ENCODE data around the gene THEMIS.

Gene THEMIS

GRCh38 chr6:127818149-127818548, 82.7 kb downstream of the THEMIS start:
- Histone ChIP-seq H3K4me3 (ENCODE audit: low read depth in 1 of 5, low read length in 5 of 5) (no peak overlapping the region), H3K27ac (ENCODE audit: low read depth, low read length) (no peak overlapping the region), H3K9me3 (ENCODE audit: control insufficient read depth in 5 of 5, low read length in 5 of 5) (no peaks in the 10 kb centered on the region), H3K36me3 (ENCODE audit: control insufficient read depth in 5 of 5, insufficient read depth in 5 of 5, low read length in 5 of 5) (no peaks in the 10 kb centered on the region), H3K9ac (ENCODE audit: low read length in 5 of 5) (no peak overlapping the region), H3K4me1 (ENCODE audit: control insufficient read depth in 5 of 5, insufficient read depth in 5 of 5, low read length in 5 of 5) (no peaks in the 10 kb centered on the region), H3K27me3 (ENCODE audit: control insufficient read depth in 5 of 5, insufficient read depth in 4 of 5, low read length in 5 of 5) (no peaks in the 10 kb centered on the region)

- no peak overlapping the region for H3K27ac ChIP-seq (ENCODE audit: low read depth, low read length)
- no peaks in the 10 kb centered on the region for H3K9me3 ChIP-seq (ENCODE audit: control insufficient read depth in 5 of 5, low read length in 5 of 5)
Observed at GRCh38 chr6:127816643-127817042, 84.2 kb downstream of the THEMIS start.

GRCh38 chr6:127813699-127814027, 87.2 kb downstream of the THEMIS start:
- Histone ChIP-seq H3K4me3 (ENCODE audit: low read depth in 1 of 5, low read length in 5 of 5) (no peak overlapping the region), H3K27ac (ENCODE audit: low read depth, low read length) (no peak overlapping the region), H3K9me3 (ENCODE audit: control insufficient read depth in 5 of 5, low read length in 5 of 5) (no peaks in the 10 kb centered on the region), H3K36me3 (ENCODE audit: control insufficient read depth in 5 of 5, insufficient read depth in 5 of 5, low read length in 5 of 5) (no peaks in the 10 kb centered on the region), H3K27me3 (ENCODE audit: control insufficient read depth in 5 of 5, insufficient read depth in 4 of 5, low read length in 5 of 5) (no peaks in the 10 kb centered on the region), H3K9ac (ENCODE audit: low read length in 5 of 5) (no peak overlapping the region), H3K4me1 (ENCODE audit: control insufficient read depth in 5 of 5, insufficient read depth in 5 of 5, low read length in 5 of 5) (no peaks in the 10 kb centered on the region)

More at GRCh38 chr6:127816643-127817042, 84.2 kb downstream of the THEMIS start:
- no peaks in the 10 kb centered on the region for H3K36me3 ChIP-seq (ENCODE audit: control insufficient read depth in 5 of 5, insufficient read depth in 5 of 5, low read length in 5 of 5)
- H3K4me3 ChIP-seq (ENCODE audit: low read depth in 1 of 5, low read length in 5 of 5), result no peak overlapping the region
- H3K9ac ChIP-seq (ENCODE audit: low read length in 5 of 5), result no peak overlapping the region
- H3K4me1 ChIP-seq (ENCODE audit: control insufficient read depth in 5 of 5, insufficient read depth in 5 of 5, low read length in 5 of 5), result no peaks in the 10 kb centered on the region
- no peaks in the 10 kb centered on the region for H3K27me3 ChIP-seq (ENCODE audit: control insufficient read depth in 5 of 5, insufficient read depth in 4 of 5, low read length in 5 of 5)

DNA sequence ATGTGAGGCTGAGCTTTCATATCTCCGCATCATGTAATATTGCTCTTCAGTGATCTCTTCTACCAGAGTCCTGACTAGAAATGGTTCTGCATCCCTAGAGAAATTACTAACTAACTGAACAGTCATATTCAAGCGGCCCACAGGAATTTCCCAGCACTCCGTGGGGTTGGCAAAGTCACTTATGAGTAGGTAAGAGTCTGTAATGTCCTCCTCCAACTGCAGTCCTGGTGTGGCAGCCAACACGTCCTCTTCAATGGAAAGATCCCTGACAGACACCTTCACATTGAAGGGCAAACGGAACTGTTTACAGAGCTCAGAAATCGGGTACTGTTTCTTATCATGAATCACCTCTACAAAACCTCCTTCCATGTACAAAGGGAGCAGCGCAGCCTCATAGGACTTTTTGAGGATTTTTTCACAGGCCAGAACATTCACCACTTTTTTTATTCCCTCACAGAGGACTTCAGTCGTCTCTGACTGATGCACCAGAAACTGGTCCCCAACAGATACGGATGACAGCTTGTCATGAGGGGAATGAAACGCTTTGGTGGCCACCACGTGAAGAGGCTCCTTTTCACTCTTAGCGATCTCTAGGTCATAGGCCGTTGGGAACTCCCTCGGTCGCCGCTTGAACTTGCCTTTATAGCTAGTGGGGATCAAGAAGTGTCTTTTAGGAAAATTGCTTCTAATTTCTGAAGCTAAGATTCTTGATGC, 87.7 kb downstream of the THEMIS start:
- Histone ChIP-seq H3K4me3 (ENCODE audit: low read depth in 1 of 5, low read length in 5 of 5) (no peak overlapping the region), H3K9me3 (ENCODE audit: control insufficient read depth in 5 of 5, low read length in 5 of 5) (no peaks in the 10 kb centered on the region), H3K27me3 (ENCODE audit: control insufficient read depth in 5 of 5, insufficient read depth in 4 of 5, low read length in 5 of 5) (no peaks in the 10 kb centered on the region)

GRCh38 chr6:127811900-127812570, 88.8 kb downstream of the THEMIS start:
- Histone ChIP-seq H3K9me3 (ENCODE audit: control insufficient read depth in 5 of 5, low read length in 5 of 5) (no peaks in the 10 kb centered on the region), H3K27me3 (ENCODE audit: control insufficient read depth in 5 of 5, insufficient read depth in 4 of 5, low read length in 5 of 5) (no peaks in the 10 kb centered on the region), H3K4me1 (ENCODE audit: control insufficient read depth in 5 of 5, insufficient read depth in 5 of 5, low read length in 5 of 5) (no peaks in the 10 kb centered on the region), H3K36me3 (ENCODE audit: control insufficient read depth in 5 of 5, insufficient read depth in 5 of 5, low read length in 5 of 5) (no peaks in the 10 kb centered on the region), H3K27ac (ENCODE audit: low read depth, low read length) (no peak overlapping the region), H3K4me3 (ENCODE audit: low read depth in 1 of 5, low read length in 5 of 5) (no peak overlapping the region), H3K9ac (ENCODE audit: low read length in 5 of 5) (no peak overlapping the region)

More for the DNA sequence above, 87.7 kb downstream of the THEMIS start:
- Histone ChIP-seq H3K9ac (ENCODE audit: low read length in 5 of 5) (no peak overlapping the region), H3K27ac (ENCODE audit: low read depth, low read length) (no peak overlapping the region), H3K36me3 (ENCODE audit: control insufficient read depth in 5 of 5, insufficient read depth in 5 of 5, low read length in 5 of 5) (no peaks in the 10 kb centered on the region), H3K4me1 (ENCODE audit: control insufficient read depth in 5 of 5, insufficient read depth in 5 of 5, low read length in 5 of 5) (no peaks in the 10 kb centered on the region)

DNA sequence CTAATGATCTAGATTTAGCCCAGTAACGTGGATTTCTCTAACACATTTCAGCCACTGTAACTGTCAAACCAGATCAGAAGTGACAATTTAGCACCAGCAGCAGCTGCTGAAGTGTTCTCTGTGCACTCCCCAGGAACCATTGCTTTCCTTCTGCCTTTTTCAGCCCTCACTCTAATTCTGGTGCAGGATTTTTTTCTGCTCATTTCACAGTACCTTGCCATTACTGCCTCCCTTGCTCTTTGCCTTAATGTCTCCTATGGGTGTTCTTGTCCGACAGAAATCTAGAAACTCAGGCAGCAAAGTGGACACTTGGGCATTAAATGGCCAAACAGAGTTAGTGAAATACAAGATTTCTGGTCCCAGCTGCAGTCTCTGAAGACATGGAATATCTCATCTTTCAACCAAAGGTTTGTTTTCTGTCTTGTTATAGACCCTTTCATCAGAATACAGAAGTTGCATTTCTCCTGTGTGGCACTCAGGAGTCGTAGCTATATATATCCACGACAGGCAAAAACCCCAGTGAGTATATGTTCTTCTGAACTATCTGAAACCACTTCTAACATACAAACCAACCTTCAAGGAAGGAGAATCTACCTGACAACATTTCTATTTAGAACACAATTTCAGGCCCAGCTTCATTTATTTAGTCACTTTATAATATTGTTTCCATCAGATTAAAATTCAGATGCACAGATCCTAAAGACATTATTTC, 92.9 kb downstream of the THEMIS start:
- Histone ChIP-seq H3K9me3 (ENCODE audit: control insufficient read depth in 5 of 5, low read length in 5 of 5) (no peaks in the 10 kb centered on the region), H3K27ac (ENCODE audit: low read depth, low read length) (no peak overlapping the region), H3K4me3 (ENCODE audit: low read depth in 1 of 5, low read length in 5 of 5) (no peak overlapping the region), H3K4me1 (ENCODE audit: control insufficient read depth in 5 of 5, insufficient read depth in 5 of 5, low read length in 5 of 5) (no peaks in the 10 kb centered on the region), H3K36me3 (ENCODE audit: control insufficient read depth in 5 of 5, insufficient read depth in 5 of 5, low read length in 5 of 5) (no peaks in the 10 kb centered on the region), H3K9ac (ENCODE audit: low read length in 5 of 5) (no peak overlapping the region), H3K27me3 (ENCODE audit: control insufficient read depth in 5 of 5, insufficient read depth in 4 of 5, low read length in 5 of 5) (no peaks in the 10 kb centered on the region)

- Histone ChIP-seq H3K9me3 (ENCODE audit: control insufficient read depth in 5 of 5, low read length in 5 of 5) (peaks cover 0 to 3% (median 0%) of the 10 kb centered on the region in 5 donors), H3K36me3 (ENCODE audit: control insufficient read depth in 5 of 5, insufficient read depth in 5 of 5, low read length in 5 of 5) (no peaks in the 10 kb centered on the region), H3K27me3 (ENCODE audit: control insufficient read depth in 5 of 5, insufficient read depth in 4 of 5, low read length in 5 of 5) (no peaks in the 10 kb centered on the region), H3K4me1 (ENCODE audit: control insufficient read depth in 5 of 5, insufficient read depth in 5 of 5, low read length in 5 of 5) (no peaks in the 10 kb centered on the region), H3K27ac (ENCODE audit: low read depth, low read length) (no peak overlapping the region), H3K4me3 (ENCODE audit: low read depth in 1 of 5, low read length in 5 of 5) (no peak overlapping the region), H3K9ac (ENCODE audit: low read length in 5 of 5) (no peak overlapping the region)
Observed at GRCh38 chr6:127796713-127797112, 104.1 kb downstream of the THEMIS start.

GRCh38 chr6:127794405-127794804, 106.5 kb downstream of the THEMIS start:
- H3K4me1 ChIP-seq (ENCODE audit: control insufficient read depth in 5 of 5, insufficient read depth in 5 of 5, low read length in 5 of 5), result no peaks in the 10 kb centered on the region
- H3K9ac ChIP-seq (ENCODE audit: low read length in 5 of 5), result no peak overlapping the region
- no peaks in the 10 kb centered on the region for H3K36me3 ChIP-seq (ENCODE audit: control insufficient read depth in 5 of 5, insufficient read depth in 5 of 5, low read length in 5 of 5)
- no peak overlapping the region for H3K4me3 ChIP-seq (ENCODE audit: low read depth in 1 of 5, low read length in 5 of 5)
- no peaks in the 10 kb centered on the region for H3K27me3 ChIP-seq (ENCODE audit: control insufficient read depth in 5 of 5, insufficient read depth in 4 of 5, low read length in 5 of 5)
- H3K27ac ChIP-seq (ENCODE audit: low read depth, low read length), result no peak overlapping the region
- H3K9me3 ChIP-seq (ENCODE audit: control insufficient read depth in 5 of 5, low read length in 5 of 5), result no peaks in the 10 kb centered on the region

GRCh38 chr6:127793396-127793795, 107.5 kb downstream of the THEMIS start:
- no peaks in the 10 kb centered on the region for H3K4me1 ChIP-seq (ENCODE audit: control insufficient read depth in 5 of 5, insufficient read depth in 5 of 5, low read length in 5 of 5)
- H3K27me3 ChIP-seq (ENCODE audit: control insufficient read depth in 5 of 5, insufficient read depth in 4 of 5, low read length in 5 of 5), result no peaks in the 10 kb centered on the region
- no peaks in the 10 kb centered on the region for H3K36me3 ChIP-seq (ENCODE audit: control insufficient read depth in 5 of 5, insufficient read depth in 5 of 5, low read length in 5 of 5)
- no peaks in the 10 kb centered on the region for H3K9me3 ChIP-seq (ENCODE audit: control insufficient read depth in 5 of 5, low read length in 5 of 5)
- no peak overlapping the region for H3K9ac ChIP-seq (ENCODE audit: low read length in 5 of 5)
- H3K4me3 ChIP-seq (ENCODE audit: low read depth in 1 of 5, low read length in 5 of 5), result no peak overlapping the region
- no peak overlapping the region for H3K27ac ChIP-seq (ENCODE audit: low read depth, low read length)

- H3K36me3 ChIP-seq (ENCODE audit: control insufficient read depth in 5 of 5, insufficient read depth in 5 of 5, low read length in 5 of 5), result no peaks in the 10 kb centered on the region
- no peaks in the 10 kb centered on the region for H3K9me3 ChIP-seq (ENCODE audit: control insufficient read depth in 5 of 5, low read length in 5 of 5)
- H3K27ac ChIP-seq (ENCODE audit: low read depth, low read length), result no peak overlapping the region
- H3K4me3 ChIP-seq (ENCODE audit: low read depth in 1 of 5, low read length in 5 of 5), result no peak overlapping the region
- H3K4me1 ChIP-seq (ENCODE audit: control insufficient read depth in 5 of 5, insufficient read depth in 5 of 5, low read length in 5 of 5), result no peaks in the 10 kb centered on the region
- no peaks in the 10 kb centered on the region for H3K27me3 ChIP-seq (ENCODE audit: control insufficient read depth in 5 of 5, insufficient read depth in 4 of 5, low read length in 5 of 5)
- no peak overlapping the region for H3K9ac ChIP-seq (ENCODE audit: low read length in 5 of 5)
Observed at GRCh38 chr6:127792616-127793015, 108.2 kb downstream of the THEMIS start.

Data from subcutaneous abdominal adipose tissue (tissue), 5 donors.